HEK293T (cell line): ENCODE data around the gene SPPL2A.

Source experiments
- ARNT ChIP-seq: fragments of 450-650 bp; IDR thresholded peaks from 2 replicates; pipeline ENCODE4 v1.6.1; 2017; ENCODE audit warnings: mild to moderate bottlenecking
- BHLHE40 ChIP-seq: fragments of 450-650 bp; IDR thresholded peaks from 2 replicates; pipeline ENCODE4 v1.6.1; 2016; ENCODE audit warnings: mild to moderate bottlenecking, moderate library complexity, borderline replicate concordance
- FOXK2 ChIP-seq: fragments of 450-650 bp; IDR thresholded peaks from 2 replicates; pipeline ENCODE4 v1.6.1; 2016; ENCODE audit warnings: mild to moderate bottlenecking
- NFRKB ChIP-seq: fragments of 450-650 bp; IDR thresholded peaks from 2 replicates; pipeline ENCODE4 v1.6.1; 2016; ENCODE audit warnings: mild to moderate bottlenecking, moderate library complexity
- SP1 ChIP-seq: fragments of 450-650 bp; IDR thresholded peaks from 2 replicates; pipeline ENCODE4 v1.6.1; 2017
- SUZ12 ChIP-seq: fragments of 450-650 bp; IDR thresholded peaks from 2 replicates; pipeline ENCODE4 v1.6.1; 2016; ENCODE audit warnings: mild to moderate bottlenecking
- TF ChIP-seq, protein P1 (sequence below): fragments of 450-650 bp; IDR thresholded peaks from 2 replicates; pipeline ENCODE4 v1.6.1; 2016

DNA sequence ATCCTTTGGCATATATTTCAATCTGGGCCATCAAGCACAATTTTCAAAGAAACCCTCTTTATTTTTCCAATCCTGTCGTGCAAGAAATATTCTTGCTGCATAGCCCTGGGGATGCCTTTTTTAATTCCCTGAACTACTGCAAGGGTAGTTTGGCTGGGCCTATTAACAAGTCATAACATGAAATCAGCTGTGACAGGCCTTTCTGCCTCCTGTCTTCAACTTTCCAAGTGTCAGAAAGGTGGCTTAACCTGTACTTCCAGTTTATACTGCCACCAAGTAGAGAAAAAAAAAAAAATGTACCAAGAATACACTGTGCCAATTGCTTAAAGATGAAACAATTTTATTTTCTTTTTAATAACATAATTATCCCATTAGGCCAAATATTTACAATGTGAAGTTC lies 32.4 kb upstream of the SPPL2A start:
- TF ChIP-seq ARNT (no peak), BHLHE40 (no peak), SUZ12 (no peak), FOXK2 (no peak), NFRKB (no peak), SP1 (no peak)
- TF ChIP-seq, protein P1, sequence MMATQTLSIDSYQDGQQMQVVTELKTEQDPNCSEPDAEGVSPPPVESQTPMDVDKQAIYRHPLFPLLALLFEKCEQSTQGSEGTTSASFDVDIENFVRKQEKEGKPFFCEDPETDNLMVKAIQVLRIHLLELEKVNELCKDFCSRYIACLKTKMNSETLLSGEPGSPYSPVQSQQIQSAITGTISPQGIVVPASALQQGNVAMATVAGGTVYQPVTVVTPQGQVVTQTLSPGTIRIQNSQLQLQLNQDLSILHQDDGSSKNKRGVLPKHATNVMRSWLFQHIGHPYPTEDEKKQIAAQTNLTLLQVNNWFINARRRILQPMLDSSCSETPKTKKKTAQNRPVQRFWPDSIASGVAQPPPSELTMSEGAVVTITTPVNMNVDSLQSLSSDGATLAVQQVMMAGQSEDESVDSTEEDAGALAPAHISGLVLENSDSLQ = no peak
